AG04449 (cell line): Measurements from ENCODE around the gene CPNE6.

Source experiments
- CTCF ChIA-PET: fragments of 350-600 bp; formaldehyde crosslinking; extraction: SDS; loops from one replicate; lab custom pipeline; 2021; ENCODE audit warnings: antibody characterized with exemption; lab: Yijun Ruan, JAX
- POLR2A ChIA-PET: fragments of 400-600, 350-600 bp; formaldehyde crosslinking; extraction: SDS; loops from one replicate; lab custom pipeline; 2020; ENCODE audit warnings: antibody characterized with exemption, inconsistent platforms; lab: Yijun Ruan, JAX
- DNase-seq: peaks from one replicate; pipeline ENCODE4 v3.0.0-alpha.2; 2010; ENCODE audit warnings: low read depth, low spot score
- H3K4me3 ChIP-seq: 2 replicates; pipeline ENCODE4 v1.5.1; 2011; ENCODE audit warnings: low read depth, mild to moderate bottlenecking, control low read depth, low read length
- CTCF ChIP-seq: IDR thresholded peaks from one replicate; pipeline ENCODE4 v1.5.1; 2011; ENCODE audit warnings: mild to moderate bottlenecking, moderate library complexity, low read length, control low read depth, inconsistent platforms; ENCODE audit not compliant: insufficient read depth; ENCODE audit errors: missing control alignments

The CPNE6 gene

GRCh38 chr14:24077086-24077485 lies 5.7 kb downstream of the CPNE6 start:
- POLR2A ChIA-PET = no interaction called here
- no peak overlapping the region for H3K4me3 ChIP-seq
- no peak for TF ChIP-seq CTCF
- CTCF ChIA-PET = interaction anchor here (0.6 to 3.4 kb wide), 2 partner anchors 13 to 31 kb away, joined by 4 to 19 read pairs; no protein-coding TSS in a partner anchor
- DNase-seq = no peak

DNA sequence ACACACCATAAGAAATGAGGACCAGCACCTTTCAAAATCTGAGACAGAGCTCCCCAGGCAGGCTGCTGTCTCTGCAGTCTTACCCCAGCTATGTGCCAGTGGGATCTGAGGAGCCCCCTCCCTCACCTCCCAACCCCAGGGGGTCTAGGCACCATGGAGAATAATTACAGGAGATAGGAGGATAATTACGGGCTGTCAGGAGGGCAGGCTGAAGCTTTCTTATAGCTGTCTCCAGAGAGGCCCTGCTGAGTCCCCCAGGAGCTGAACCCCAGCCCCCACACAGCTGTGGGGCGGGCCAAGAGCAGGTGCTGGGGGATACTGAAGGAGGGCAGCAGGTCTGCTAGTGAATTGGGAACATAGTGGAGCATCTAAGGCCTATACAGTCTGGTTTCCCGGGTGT lies 6.8 kb downstream of the CPNE6 start:
- no peak for DNase-seq
- no peak for TF ChIP-seq CTCF
- POLR2A ChIA-PET = no interaction called here
- no peak overlapping the region for H3K4me3 ChIP-seq
- CTCF ChIA-PET = interaction anchor here (6.5 kb wide), 1 partner anchor 14 kb away, joined by 121 read pairs; the partner anchor contains the start of gene PCK2

DNA sequence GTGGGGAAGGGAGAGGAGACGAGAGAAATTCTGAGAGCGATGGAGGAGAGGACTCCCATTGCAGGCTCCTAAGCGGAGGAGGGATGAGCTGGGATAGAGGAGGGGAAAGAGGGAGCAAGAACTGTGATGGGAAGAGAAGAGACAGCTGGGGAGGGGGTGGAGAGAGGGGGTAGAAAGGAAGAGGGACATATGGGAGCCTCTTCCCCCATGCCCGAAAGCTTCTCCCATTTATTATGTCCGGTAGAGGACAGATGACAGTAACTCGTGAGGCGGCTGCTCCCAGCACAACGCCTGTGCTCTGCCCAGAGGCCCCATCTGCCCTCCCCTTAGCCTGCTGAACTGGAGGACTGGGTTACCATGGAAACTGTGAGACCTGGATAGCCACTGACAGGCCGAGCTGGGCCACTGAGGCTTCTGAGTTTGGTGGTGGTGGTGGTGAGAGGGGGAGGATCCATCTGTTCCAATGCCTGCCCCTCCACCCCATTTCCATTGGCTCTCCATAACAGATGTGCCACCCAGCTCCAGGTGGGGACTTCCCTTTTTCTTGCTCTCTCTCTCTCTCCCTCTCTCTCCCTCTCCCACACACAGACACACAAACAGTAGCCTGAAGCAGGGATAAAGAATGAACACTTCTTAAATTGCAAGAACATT lies 8.3 kb downstream of the CPNE6 start:
- POLR2A ChIA-PET = interaction anchor here (0.6 to 1.2 kb wide), 2 partner anchors 11 to 14 kb away, joined by 3 read pairs; partner anchors contain the start of gene PCK2
- DNase-seq = no peak
- H3K4me3 ChIP-seq = no peak overlapping the region
- no peak for TF ChIP-seq CTCF
- CTCF ChIA-PET = interaction anchor here (1.0 to 6.5 kb wide), 7 partner anchors 9 to 254 kb away, joined by 3 to 121 read pairs (median 23); partner anchors contain the start of gene PCK2

- TF ChIP-seq CTCF = no peak
- no peak overlapping the region for H3K4me3 ChIP-seq
- POLR2A ChIA-PET = interaction anchor here (1.2 kb wide), 1 partner anchor 10 kb away, joined by 3 read pairs; no protein-coding TSS in a partner anchor
- DNase-seq = no peak
- CTCF ChIA-PET = interaction anchor here (0.9 to 6.5 kb wide), 8 partner anchors 9 to 253 kb away, joined by 3 to 121 read pairs (median 14); partner anchors contain the start of gene PCK2
Measured at GRCh38 chr14:24080142-24080530, 8.8 kb downstream of the CPNE6 start.

GRCh38 chr14:24080888-24081738 lies 9.8 kb downstream of the CPNE6 start:
- peak overlapping the region; percentile 55 for H3K4me3 ChIP-seq
- CTCF ChIA-PET = interaction anchor here (0.9 to 6.5 kb wide), 9 partner anchors 8 to 252 kb away, joined by 3 to 121 read pairs (median 6); partner anchors contain the start of genes IRF9 and PCK2
- POLR2A ChIA-PET = interaction anchor here (1.2 to 2.2 kb wide), 2 partner anchors 9 to 13 kb away, joined by 3 to 8 read pairs; partner anchors contain the start of gene PCK2
- DNase-seq = no peak
- no peak for TF ChIP-seq CTCF
